ENCODE data around the gene NEXN. TPM values are rescaled to one million over a fixed set of nuclear protein-coding genes. Genes with fewer than 3 reads are reported as not detected.

The NEXN gene
- polyA plus RNA-seq, 1 of the 3 experiments (the other 2 are of a cell fraction): 3.6 TPM

DNA sequence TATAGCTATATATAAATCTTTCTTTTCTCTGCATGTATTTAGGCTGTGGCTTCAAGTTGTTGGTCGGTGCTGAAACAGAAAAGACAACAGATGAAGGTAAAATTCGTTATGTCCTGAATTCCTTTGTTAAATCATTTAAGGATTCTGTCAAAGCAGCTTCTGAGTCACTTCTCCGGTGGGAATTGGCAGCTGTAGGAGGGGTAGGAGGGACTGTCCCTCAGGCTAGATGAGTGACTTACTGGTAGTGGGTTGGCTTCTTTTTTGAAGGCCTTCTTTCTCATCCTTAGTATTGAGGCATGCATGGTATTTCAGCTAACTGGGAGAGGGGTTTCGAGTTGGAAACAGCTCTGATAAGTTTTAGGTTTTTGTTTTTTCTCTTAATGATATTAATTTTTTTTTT is 22.1 kb upstream of the NEXN start:
- 69% methylated on average over 4 of the region's 4 CpGs for WGBS (ENCODE audit: low lambda C conversion rate)

More for the DNA sequence above, 22.1 kb upstream of the NEXN start:
- Histone ChIP-seq H3K4me3 (ENCODE audit: low read depth in 2 of 2, low read length in 1 of 2) (no peak overlapping the region), H3K4me1 (ENCODE audit: control insufficient read depth in 1 of 2, insufficient read depth in 2 of 2, low read depth in 1 of 2, low read length in 1 of 2) (no peaks in the 10 kb centered on the region), H2AFZ (ENCODE audit: low read depth) (no peak overlapping the region), H3K9me2 (no peaks in the 10 kb centered on the region), H3K36me3 (replicated peaks in 1 of 2; ENCODE audit: control insufficient read depth in 1 of 2, insufficient read depth in 2 of 2, low read length in 1 of 2) (peaks cover 14% of the 10 kb centered on the region in 2 experiments), H3K9ac (no peak overlapping the region), H4K20me1 (ENCODE audit: insufficient read depth) (no peaks in the 10 kb centered on the region), H3F3A (replicated peaks; ENCODE audit: insufficient read depth) (no peaks in the 10 kb centered on the region), H3K27ac (ENCODE audit: low read depth in 2 of 2, low read length in 1 of 2) (no peak overlapping the region), H3K9me3 (no peaks in the 10 kb centered on the region), H3K79me2 (ENCODE audit: insufficient read depth) (no peaks in the 10 kb centered on the region), H3K27me3 (ENCODE audit: insufficient read depth) (no peaks in the 10 kb centered on the region), H3K4me2 (no peak overlapping the region)
- TF ChIP-seq EZH2phosphoT487 (IDR thresholded peaks at IDR 0.05; ENCODE audit: borderline replicate concordance, low read depth) (no peak), ELF1 (IDR thresholded peaks at IDR 0.05) (no peak), FOSL2 (IDR thresholded peaks at IDR 0.05; ENCODE audit: borderline replicate concordance, low read depth) (no peak), NFIC (IDR thresholded peaks at IDR 0.05; ENCODE audit: borderline replicate concordance) (no peak), MEF2A (IDR thresholded peaks at IDR 0.05; ENCODE audit: borderline replicate concordance, low read depth) (no peak), TCF12 (IDR thresholded peaks at IDR 0.05) (no peak), SIN3A (IDR thresholded peaks at IDR 0.05; ENCODE audit: borderline replicate concordance, low read depth, low read length) (no peak), NRF1 (IDR thresholded peaks at IDR 0.05; ENCODE audit: low read depth, low read length) (no peak), JUND (IDR thresholded peaks at IDR 0.05) (no peak), TAF1 (IDR thresholded peaks at IDR 0.05; ENCODE audit: borderline replicate concordance, low read depth, low read length) (no peak), RAD21 (IDR thresholded peaks at IDR 0.05; ENCODE audit: low read length) (no peak), EP300 (IDR thresholded peaks at IDR 0.05; ENCODE audit: borderline replicate concordance in 1 of 2, low read depth in 1 of 2, low read length in 1 of 2) (no peak), MXI1 (IDR thresholded peaks at IDR 0.05; ENCODE audit: low read depth, low read length) (no peak), RXRA (IDR thresholded peaks at IDR 0.05; ENCODE audit: borderline replicate concordance, low read depth) (no peak), GABPA (IDR thresholded peaks at IDR 0.05; ENCODE audit: low read depth) (no peak)
- TF ChIP-seq, protein P1, sequence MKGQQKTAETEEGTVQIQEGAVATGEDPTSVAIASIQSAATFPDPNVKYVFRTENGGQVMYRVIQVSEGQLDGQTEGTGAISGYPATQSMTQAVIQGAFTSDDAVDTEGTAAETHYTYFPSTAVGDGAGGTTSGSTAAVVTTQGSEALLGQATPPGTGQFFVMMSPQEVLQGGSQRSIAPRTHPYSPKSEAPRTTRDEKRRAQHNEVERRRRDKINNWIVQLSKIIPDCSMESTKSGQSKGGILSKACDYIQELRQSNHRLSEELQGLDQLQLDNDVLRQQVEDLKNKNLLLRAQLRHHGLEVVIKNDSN (IDR thresholded peaks at IDR 0.05; ENCODE audit: borderline replicate concordance, low read depth): no peak
- TF ChIP-seq, protein P2, sequence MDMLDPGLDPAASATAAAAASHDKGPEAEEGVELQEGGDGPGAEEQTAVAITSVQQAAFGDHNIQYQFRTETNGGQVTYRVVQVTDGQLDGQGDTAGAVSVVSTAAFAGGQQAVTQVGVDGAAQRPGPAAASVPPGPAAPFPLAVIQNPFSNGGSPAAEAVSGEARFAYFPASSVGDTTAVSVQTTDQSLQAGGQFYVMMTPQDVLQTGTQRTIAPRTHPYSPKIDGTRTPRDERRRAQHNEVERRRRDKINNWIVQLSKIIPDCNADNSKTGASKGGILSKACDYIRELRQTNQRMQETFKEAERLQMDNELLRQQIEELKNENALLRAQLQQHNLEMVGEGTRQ (IDR thresholded peaks at IDR 0.05; ENCODE audit: borderline replicate concordance, low read depth, low read length): no peak
- TF ChIP-seq, protein P3, sequence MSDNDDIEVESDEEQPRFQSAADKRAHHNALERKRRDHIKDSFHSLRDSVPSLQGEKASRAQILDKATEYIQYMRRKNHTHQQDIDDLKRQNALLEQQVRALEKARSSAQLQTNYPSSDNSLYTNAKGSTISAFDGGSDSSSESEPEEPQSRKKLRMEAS (IDR thresholded peaks at IDR 0.05; ENCODE audit: low read depth): no peak
- TF ChIP-seq, protein P4, sequence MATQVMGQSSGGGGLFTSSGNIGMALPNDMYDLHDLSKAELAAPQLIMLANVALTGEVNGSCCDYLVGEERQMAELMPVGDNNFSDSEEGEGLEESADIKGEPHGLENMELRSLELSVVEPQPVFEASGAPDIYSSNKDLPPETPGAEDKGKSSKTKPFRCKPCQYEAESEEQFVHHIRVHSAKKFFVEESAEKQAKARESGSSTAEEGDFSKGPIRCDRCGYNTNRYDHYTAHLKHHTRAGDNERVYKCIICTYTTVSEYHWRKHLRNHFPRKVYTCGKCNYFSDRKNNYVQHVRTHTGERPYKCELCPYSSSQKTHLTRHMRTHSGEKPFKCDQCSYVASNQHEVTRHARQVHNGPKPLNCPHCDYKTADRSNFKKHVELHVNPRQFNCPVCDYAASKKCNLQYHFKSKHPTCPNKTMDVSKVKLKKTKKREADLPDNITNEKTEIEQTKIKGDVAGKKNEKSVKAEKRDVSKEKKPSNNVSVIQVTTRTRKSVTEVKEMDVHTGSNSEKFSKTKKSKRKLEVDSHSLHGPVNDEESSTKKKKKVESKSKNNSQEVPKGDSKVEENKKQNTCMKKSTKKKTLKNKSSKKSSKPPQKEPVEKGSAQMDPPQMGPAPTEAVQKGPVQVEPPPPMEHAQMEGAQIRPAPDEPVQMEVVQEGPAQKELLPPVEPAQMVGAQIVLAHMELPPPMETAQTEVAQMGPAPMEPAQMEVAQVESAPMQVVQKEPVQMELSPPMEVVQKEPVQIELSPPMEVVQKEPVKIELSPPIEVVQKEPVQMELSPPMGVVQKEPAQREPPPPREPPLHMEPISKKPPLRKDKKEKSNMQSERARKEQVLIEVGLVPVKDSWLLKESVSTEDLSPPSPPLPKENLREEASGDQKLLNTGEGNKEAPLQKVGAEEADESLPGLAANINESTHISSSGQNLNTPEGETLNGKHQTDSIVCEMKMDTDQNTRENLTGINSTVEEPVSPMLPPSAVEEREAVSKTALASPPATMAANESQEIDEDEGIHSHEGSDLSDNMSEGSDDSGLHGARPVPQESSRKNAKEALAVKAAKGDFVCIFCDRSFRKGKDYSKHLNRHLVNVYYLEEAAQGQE (IDR thresholded peaks at IDR 0.05; ENCODE audit: low read depth, low read length): no peak
- TF ChIP-seq, protein P5, sequence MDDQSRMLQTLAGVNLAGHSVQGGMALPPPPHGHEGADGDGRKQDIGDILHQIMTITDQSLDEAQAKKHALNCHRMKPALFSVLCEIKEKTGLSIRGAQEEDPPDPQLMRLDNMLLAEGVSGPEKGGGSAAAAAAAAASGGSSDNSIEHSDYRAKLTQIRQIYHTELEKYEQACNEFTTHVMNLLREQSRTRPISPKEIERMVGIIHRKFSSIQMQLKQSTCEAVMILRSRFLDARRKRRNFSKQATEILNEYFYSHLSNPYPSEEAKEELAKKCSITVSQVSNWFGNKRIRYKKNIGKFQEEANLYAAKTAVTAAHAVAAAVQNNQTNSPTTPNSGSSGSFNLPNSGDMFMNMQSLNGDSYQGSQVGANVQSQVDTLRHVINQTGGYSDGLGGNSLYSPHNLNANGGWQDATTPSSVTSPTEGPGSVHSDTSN (IDR thresholded peaks at IDR 0.05): no peak
- ChIA-PET POLR2A (no interaction called here), CTCF (interaction anchor here (0.6 kb wide), 1 partner anchor 140 kb away, joined by 3 read pairs; no protein-coding TSS in a partner anchor)
- no peak for DNase-seq
